RPMI8226 (cell line): ENCODE measurements around the gene CIC.

Experiments used
- DNase-seq: peaks from one replicate; pipeline ENCODE4 v3.0.0-alpha.2; 2015

Gene CIC

DNA sequence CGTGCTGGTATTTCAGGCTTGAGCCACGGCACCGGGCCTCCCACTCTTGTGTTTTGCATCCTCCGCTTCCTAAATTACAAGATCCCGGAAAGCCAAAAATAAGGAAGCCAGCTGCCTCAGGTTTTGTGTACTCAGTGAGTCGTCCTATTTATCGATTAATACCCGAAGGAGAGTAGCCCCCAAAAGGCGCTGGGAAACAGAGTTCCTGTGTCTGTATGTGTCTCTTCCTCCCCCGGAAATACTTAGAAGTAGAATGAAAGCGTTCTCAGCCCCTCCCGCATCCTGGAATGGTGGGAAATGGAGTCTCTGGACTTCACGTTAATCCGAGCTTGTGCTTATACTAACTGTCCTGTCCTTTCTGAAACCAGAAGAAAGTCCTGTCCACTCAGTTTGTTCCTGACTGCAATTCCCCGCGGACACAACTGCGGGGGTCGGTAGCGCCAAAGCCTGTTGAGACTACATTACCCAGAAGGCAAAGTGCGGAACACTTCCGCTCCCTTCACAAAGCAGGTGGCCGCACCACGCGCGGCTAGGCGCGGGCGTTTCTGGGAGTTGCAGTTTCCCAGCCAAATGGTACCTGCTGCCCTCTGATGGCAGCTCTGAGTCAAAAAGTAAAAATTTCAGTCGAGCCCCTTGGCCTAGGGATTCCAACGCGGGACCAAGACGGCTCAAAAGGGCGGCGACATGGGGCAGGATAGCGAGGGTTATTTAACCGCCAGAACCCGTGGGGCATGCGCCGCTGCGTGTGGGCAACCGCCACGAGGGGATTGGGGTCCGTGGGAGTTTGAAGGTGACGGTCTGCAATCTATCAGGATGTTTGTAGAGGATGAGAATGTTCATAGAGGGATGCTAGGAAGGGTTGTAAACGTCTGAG, 24.5 kb upstream of the CIC start:
- DNase-seq: peak; percentile 91

DNA sequence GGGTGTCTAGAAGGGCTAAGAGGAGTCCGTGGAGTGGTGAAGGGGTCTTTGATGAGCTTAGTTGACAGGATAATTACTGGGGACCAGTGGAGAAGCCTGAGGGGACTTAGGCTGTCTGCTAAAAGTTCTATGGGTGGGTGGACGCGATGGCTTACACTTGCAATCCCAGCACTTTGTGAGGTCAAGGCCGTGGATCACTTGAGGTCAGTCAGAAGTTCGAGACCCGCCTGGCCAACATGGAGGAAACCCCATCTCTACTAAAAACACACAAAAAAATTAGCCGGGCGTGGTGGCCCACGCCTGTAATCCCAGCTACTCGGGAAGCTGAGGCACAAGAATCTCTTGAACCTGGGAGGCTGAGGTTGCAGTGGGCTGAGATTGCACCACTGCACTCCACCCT, 23.8 kb upstream of the CIC start:
- DNase-seq: no peak

- no peak for DNase-seq
Measured at GRCh38 chr19:42246143-42246921, 22.7 kb upstream of the CIC start.

DNA sequence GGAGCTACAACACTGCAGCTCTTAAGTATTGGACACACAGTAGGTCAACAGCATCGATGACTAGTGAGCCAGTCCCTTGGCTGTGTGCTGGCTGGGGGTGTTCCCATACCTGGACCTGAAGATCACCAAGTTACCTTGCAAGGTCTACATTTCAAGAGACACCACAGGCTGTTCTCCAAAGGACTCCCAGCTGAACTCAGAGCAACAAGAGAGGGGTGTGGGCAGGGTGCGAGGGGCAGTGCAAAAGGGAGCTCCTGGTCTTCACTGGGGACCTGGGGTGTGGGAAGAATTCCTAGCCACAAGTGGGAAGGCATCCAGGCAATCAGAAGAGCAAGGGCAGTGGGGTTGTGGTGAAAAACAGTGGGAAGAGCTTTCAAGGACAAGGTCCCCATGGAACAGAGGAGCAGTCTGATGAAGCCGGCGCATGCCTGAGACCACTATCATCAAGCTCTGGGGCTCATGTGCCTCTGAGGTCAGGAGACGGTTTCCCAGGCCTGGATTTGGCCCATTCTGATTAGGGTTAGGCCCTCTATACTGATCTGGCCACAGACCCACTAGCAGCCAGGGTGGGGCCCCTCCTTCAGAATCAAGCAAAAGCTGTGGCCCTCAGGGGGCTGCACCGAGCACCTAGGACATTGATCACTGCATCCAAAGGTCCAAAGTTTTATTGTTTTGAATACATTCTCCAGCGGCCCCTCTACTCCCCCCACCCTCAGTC, 22.0 kb upstream of the CIC start:
- DNase-seq: no peak

DNA sequence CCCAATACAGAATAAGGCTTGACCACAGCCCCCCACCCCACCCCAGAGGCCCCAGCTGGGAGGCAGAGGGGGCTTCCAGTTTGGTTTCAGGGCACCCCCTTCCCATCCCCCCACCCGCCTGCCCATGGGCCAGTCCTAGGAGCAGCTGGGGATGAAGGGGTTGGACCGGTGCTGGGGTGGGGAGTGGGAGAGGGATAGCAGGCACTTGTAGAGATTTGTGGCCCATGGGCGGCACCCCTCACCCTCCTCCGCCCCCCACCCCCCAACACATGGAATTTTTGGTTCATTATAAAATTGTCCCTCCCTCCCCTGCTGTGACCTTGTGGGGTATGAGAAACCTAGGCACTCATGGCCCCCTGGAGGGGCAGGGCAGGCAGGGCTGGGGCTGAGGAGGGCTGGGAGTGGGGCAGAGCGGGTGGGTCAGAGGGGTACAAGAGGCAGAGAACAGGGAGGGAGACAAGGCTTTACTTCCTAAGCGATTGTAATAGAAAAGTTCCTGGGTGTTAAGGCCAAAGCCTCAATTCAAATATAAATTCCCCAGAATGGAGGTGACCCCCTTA, 21.3 kb upstream of the CIC start:
- DNase-seq: no peak

DNA sequence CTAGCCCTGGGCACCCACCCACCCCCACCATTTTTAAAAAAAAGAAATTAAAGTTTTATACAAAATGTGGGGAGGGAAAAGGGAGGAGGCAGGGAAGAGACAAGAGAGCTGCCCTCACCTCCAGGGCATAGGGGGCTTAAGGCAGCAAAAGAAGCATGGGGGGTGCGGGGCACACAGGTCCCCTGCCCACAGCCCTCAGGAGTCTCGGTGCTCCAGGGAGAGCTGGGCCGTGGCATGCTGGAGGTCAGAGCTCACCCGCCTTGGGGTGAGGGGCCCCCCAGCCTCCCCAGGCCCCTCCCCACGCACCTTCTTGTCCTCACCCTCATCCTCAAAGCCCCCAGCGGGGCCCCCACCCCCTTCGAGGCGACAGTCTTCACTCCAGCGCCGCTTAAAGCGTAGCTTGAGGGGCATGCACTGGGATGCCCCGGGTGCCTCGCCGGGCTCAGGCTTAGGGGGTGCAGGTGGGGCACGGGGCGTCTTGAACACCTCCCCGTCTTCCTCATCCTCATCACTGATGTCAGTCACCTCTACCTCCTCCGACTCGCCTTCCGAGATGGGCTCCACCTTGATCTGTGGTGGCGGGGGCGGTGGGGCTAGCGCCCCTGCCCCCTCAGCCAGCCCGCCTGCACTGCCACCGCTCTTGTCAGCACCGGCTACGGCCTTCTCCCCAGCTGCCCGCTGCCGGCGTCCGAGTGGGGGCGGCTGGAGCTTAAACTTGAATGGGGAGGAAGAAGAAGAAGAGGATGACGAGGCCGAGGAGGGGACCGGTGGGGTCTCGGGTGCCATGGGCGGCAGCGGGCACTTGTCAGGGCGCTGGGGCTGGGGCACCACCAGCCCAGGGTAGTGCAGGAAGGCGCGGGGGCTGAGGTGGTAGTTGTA, 20.5 kb upstream of the CIC start:
- no peak for DNase-seq

- DNase-seq: no peak
Measured at GRCh38 chr19:42249149-42249750, 19.8 kb upstream of the CIC start.

- DNase-seq: no peak
Measured at GRCh38 chr19:42249769-42250168, 19.3 kb upstream of the CIC start.

DNA sequence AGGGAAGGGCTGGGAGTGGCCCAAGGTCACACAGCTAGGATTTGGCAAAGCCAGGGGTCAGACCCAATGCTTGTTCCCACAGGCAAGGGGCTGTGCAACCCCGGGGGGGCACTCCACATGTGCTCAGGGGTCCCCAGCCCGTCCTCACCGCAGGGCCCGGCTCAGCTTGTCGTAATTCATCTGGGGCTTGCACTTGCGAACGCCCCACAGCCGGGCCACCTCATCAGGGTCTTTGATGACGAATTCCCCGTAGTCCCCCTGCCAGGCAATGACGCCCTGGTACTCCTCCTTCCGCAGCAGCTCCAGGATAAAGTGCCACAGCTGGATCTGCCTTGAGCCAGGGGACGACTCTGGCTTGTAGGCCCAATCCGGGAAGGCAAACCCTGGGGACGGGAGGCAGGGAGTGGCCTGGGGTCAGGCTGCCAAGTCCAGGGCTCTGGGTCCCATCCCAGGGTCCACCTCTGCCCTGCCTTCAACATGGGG, 18.8 kb upstream of the CIC start:
- no peak for DNase-seq

- DNase-seq: no peak
Measured at GRCh38 chr19:42250666-42251531, 18.2 kb upstream of the CIC start.

DNA sequence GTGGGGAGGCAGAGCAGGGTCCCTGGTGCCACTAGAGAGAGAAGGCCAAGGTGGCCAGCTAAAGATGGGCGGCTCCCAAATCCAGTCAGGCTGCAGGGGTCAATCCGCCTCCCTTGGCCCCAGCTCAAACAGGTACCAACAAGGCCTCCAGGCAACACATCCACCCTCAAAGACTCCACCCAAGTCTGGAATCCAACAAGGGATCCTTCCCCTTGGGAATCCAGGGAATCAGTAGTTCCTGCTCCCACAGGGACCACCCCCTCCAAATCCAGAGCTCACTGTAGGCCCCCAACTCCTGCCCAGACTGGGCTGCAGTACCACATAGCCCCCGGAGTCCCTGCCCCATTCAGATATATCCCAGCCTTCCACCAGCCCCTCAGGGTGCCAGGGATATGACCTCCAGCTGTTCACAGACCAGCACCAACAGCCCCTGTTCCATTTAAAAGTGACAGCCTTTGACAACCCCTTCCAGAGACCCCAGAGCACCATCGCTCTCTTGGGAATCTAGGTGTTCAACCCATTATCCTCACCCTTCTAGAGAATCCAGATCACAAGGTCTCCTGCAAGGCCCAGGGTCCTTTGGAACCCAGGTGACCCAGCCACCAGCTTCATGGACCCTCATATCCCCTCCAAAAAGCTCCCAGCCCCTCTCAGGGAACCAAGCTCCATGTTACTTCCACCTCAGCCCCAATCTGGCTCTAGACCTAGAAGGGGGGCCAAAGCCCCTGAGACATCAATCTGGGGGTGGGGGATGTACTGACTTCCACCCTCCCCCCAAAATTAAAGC, 17.3 kb upstream of the CIC start:
- no peak for DNase-seq

- DNase-seq: no peak
Measured at GRCh38 chr19:42252365-42253244, 16.4 kb upstream of the CIC start.

DNA sequence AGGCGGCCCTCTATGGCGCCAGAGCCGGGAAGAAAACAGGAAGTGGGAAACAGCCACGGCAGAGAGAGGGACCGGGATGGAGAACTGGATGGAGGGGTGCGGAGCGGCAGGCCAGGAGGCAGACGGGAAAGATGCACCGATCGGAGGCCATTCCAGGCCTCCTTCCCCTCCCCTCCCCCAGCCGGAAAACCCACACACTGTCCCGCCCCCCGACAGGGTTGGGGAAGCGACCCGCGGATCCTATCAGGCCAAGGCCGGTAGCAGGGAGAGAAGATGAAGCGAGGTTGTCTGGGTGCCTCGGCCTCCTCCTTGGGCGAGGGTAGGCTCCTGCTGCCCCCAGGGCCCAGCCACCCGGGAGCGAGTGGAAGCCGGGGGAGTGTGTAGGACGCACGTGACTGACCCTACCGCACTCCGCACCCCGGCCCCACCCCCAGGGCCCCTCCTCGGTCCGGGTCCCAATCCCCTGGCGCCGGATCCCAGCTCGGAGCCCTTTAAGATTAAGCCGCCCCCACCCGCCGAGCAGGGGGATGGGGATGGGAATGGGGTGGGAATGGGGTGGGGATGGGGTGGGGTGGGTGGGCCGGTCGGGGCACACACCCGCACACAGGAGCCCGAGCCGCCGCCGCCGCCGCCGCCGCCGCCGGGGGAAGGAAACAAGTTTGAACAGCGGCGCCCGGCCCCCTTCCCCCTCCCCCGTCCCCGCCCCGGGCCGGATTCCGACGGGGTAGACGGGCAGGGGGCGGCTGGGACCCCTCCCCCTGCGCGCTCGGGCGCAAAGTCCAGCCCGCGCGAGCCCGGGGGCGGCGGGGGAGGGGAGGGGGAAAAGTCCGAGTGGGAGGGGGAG, 15.6 kb upstream of the CIC start:
- DNase-seq: peak; percentile 51

- peak; percentile 79 for DNase-seq
Measured at GRCh38 chr19:42254089-42254849, 14.8 kb upstream of the CIC start.

- DNase-seq: peak; percentile 89
Measured at GRCh38 chr19:42254850-42255765, 13.9 kb upstream of the CIC start, which contains the start of gene ERF. Gene ERF, minus strand, starts transcription at chr19:42255128. Its CDS starts 129 bp downstream, at chr19:42254999.
